Activated naive CD4-positive, alpha-beta T cell treated with anti-CD3 and anti-CD28 coated beads, Interleukin-2, amount 50 U/mL, for 24 hours (primary cell): ENCODE data around the gene MEF2D.

Source experiments
- H3K27ac Mint-ChIP-seq: one replicate; pipeline ENCODE4 v1.8.0; 2021; ENCODE audit warnings: mild to moderate bottlenecking, mixed read lengths
- H3K27me3 Mint-ChIP-seq: one replicate; pipeline ENCODE4 v1.8.0; 2021; ENCODE audit warnings: mixed read lengths
- H3K36me3 Mint-ChIP-seq: one replicate; pipeline ENCODE4 v1.8.0; 2021; ENCODE audit warnings: mixed read lengths
- H3K4me1 Mint-ChIP-seq: one replicate; pipeline ENCODE4 v1.8.0; 2021; ENCODE audit warnings: mixed read lengths
- H3K4me3 Mint-ChIP-seq: one replicate; pipeline ENCODE4 v1.8.0; 2021; ENCODE audit warnings: mild to moderate bottlenecking, mixed read lengths
- H3K9me3 Mint-ChIP-seq: one replicate; pipeline ENCODE4 v1.8.0; 2021; ENCODE audit warnings: mixed read lengths

MEF2D gene

DNA sequence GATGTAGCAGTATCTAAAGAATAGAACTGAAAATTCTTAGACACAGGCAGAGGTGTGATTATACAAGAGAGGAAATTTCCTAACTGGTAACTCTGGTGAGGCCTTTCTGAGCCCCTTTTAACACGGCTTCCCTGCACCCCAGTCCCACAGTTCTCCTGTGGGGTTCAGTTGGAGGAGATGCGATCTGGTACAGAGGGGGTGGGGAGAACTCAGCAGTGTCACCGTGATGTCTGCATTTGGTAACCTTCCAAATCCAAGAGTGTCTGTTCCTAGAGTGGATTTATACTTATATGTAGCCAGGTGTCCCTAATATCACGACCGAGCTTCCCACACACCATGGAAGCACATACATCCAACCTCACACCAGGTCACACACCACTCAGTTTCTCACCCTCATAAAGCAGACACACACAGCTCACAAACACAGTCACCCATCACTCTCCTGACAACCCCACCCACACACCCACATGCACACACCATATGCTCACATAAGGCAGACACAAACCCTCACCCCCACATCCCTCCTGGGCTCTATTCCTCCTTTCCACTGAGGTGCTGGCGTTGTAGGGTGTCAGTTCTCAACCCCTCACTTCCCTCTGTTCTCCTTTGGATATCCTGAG lies 83.1 kb downstream of the MEF2D start:
- Mint-ChIP-seq H3K4me3 (no peak overlapping the region), H3K27me3 (peaks cover 52% of the 10 kb centered on the region), H3K4me1 (peaks cover 14% of the 10 kb centered on the region), H3K9me3 (no peaks in the 10 kb centered on the region), H3K36me3 (peaks cover 4% of the 10 kb centered on the region), H3K27ac (no peak overlapping the region)

DNA sequence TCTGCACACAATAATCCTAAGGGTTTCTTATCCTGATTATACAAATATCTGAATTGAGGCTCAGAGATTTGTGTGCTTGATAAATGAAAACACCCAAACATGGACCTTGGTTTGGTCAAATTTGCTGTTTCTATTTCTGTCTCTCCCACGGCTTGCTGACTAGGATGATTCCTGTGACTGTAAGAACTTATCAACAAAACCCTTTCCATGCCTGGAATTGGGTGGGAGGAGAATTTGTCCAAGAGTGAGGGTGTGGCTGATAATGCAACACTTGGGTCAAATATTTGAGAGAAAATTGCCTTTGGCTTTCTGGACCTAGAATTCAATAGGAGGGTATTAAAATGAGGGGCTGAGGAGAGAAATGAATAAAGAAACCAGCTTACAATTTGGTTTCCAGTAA lies 83.6 kb downstream of the MEF2D start:
- H3K27me3 Mint-ChIP-seq = peaks cover 48% of the 10 kb centered on the region
- H3K9me3 Mint-ChIP-seq = no peaks in the 10 kb centered on the region
- H3K36me3 Mint-ChIP-seq = peaks cover 4% of the 10 kb centered on the region
- H3K4me3 Mint-ChIP-seq = no peak overlapping the region
- H3K27ac Mint-ChIP-seq = no peak overlapping the region
- H3K4me1 Mint-ChIP-seq = peaks cover 12% of the 10 kb centered on the region

DNA sequence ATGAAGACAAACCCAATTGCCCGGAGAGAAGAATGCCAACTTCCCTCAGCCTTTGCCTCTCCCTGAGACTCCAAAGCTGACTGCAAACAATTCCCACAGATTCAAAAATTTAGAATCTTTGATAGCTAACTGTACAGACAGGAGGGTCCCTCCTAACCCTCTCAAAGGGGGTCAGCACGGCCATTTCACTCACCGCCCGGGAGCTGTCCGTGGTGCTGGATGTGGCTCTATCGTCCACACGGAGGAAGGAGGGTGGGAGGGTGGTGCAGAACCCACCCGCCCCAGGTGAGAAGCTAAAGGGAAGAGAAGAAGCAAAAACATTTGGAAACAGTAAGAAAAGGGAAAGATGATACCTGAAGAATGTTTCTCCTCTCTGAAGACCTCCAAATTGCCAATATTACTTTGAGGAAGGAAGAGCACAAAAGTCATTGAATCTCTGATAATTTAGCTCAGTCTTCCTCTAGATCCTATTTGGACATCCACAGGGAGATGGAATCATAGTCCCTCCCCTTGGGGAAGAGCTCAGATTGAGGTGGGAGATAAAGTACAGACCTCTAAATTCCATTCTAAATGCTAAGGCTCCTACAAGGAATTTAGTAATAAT lies 86.0 kb downstream of the MEF2D start:
- no peaks in the 10 kb centered on the region for H3K9me3 Mint-ChIP-seq
- no peak overlapping the region for H3K27ac Mint-ChIP-seq
- H3K4me1 Mint-ChIP-seq = no peaks in the 10 kb centered on the region
- H3K27me3 Mint-ChIP-seq = peaks cover 49% of the 10 kb centered on the region
- H3K4me3 Mint-ChIP-seq = no peak overlapping the region
- no peaks in the 10 kb centered on the region for H3K36me3 Mint-ChIP-seq
